CD8-positive, alpha-beta memory T cell (primary cell): Measurements from ENCODE around the gene HEATR5B. TPM values are rescaled to one million over a fixed set of nuclear protein-coding genes. Genes with fewer than 3 reads are reported as not detected.

ENCODE experiments used
- CTCF ChIA-PET: fragments of 350-600 bp; sonication (Branson Sonifier 250); formaldehyde crosslinking; loops from one replicate; lab custom pipeline; 2021; ENCODE audit warnings: antibody characterized with exemption; lab: Charles Lee
- POLR2A ChIA-PET: fragments of 350-600 bp; sonication (Branson Sonifier 250); formaldehyde crosslinking; loops from one replicate; lab custom pipeline; 2021; ENCODE audit warnings: antibody characterized with exemption; lab: Charles Lee
- DNase-seq, 5 donors: peaks; one replicate each; pipeline versions ENCODE4 v3.0.0 to v3.0.0-alpha.2; 2020 to 2022; ENCODE audit warnings: mixed read lengths in 1 of 5
- H3K27ac ChIP-seq: one replicate; pipeline ENCODE4 v1.7.0; 2013; ENCODE audit warnings: low read depth, mild to moderate bottlenecking, low read length, moderate library complexity
- H3K27me3 ChIP-seq: 2 replicates; pipeline ENCODE4 v1.7.0; 2013; ENCODE audit warnings: low read length, mild to moderate bottlenecking; ENCODE audit not compliant: insufficient read depth, poor library complexity, severe bottlenecking
- H3K36me3 ChIP-seq: 2 replicates; pipeline ENCODE4 v1.7.0; 2013; ENCODE audit warnings: mild to moderate bottlenecking, low read length, moderate library complexity; ENCODE audit not compliant: insufficient read depth
- H3K4me1 ChIP-seq: 2 replicates; pipeline ENCODE4 v1.7.0; 2013; ENCODE audit warnings: mild to moderate bottlenecking, low read length, moderate library complexity; ENCODE audit not compliant: insufficient read depth
- H3K4me3 ChIP-seq: 2 replicates; pipeline ENCODE4 v1.7.0; 2013; ENCODE audit warnings: mild to moderate bottlenecking, low read length
- H3K9me3 ChIP-seq: 2 replicates; pipeline ENCODE4 v1.7.0; 2013; ENCODE audit warnings: mild to moderate bottlenecking, low read length
- H3K27ac Mint-ChIP-seq, 8 donors: one replicate each; pipeline ENCODE4 v1.8.0; 2020 to 2021; ENCODE audit warnings: mixed read lengths in 8 of 8, mild to moderate bottlenecking in 6 of 8, inconsistent platforms in 3 of 8, moderate library complexity in 3 of 8
- H3K27me3 Mint-ChIP-seq, 2 donors: one replicate each; pipeline ENCODE4 v1.8.0; 2020 to 2021; ENCODE audit warnings: mixed read lengths in 2 of 2, mild to moderate bottlenecking in 1 of 2, moderate library complexity in 1 of 2
- H3K36me3 Mint-ChIP-seq, 3 donors: one replicate each; pipeline ENCODE4 v1.8.0; 2020 to 2021; ENCODE audit warnings: mixed read lengths in 3 of 3, inconsistent platforms in 1 of 3, mild to moderate bottlenecking in 1 of 3
- H3K4me1 Mint-ChIP-seq, 3 donors: one replicate each; pipeline ENCODE4 v1.8.0; 2020 to 2021; ENCODE audit warnings: mixed read lengths in 3 of 3, inconsistent platforms in 1 of 3, mild to moderate bottlenecking in 1 of 3
- H3K4me3 Mint-ChIP-seq, 7 donors: one replicate each; pipeline ENCODE4 v1.8.0; 2020 to 2021; ENCODE audit warnings: mixed read lengths in 7 of 7, mild to moderate bottlenecking in 6 of 7, moderate library complexity in 4 of 7, inconsistent platforms in 2 of 7
- H3K9me3 Mint-ChIP-seq, 5 donors: one replicate each; pipeline ENCODE4 v1.8.0; 2020 to 2022; ENCODE audit warnings: mixed read lengths in 5 of 5, mild to moderate bottlenecking in 3 of 5, moderate library complexity in 2 of 5, inconsistent platforms in 1 of 5
- polyA plus RNA-seq: library from polyadenylated mRNA; unstranded; fragments of 300-500 nt; fragmentation: Illumina TruSeq; gene quantifications from one replicate; pipeline ENCODE4 v1.2.3, GENCODE V29; 2021
- total RNA-seq, 2 experiments: library from RNA; stranded (reverse); gene quantifications; one replicate each; pipeline ENCODE4 v1.2.3, GENCODE V29; 2021

Gene HEATR5B
- total and polyA plus RNA-seq, 3 experiments from 2014 or later, result 11.4 to 20.0 (median 18.2) TPM

DNA sequence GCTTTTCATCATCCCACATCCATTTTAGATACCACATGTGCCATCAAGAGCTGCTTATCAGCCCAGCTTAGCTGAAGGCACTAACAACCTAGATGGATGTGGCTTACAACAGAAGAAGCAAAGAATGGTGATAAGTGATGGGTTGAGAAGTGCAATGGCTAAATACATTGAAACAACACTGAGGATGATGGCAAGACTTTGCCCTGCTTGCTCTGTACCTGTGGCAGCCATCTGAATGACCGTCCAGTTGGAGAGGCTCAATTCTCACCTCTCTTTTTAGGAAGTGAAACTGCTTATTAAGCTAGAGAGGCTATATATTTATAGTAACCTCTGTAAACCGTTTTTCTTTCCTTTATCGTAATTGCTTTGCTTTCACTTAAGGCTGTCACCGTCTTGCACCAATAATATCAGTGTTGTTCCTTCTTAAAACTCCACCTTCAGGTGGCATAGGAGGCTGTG, 5.9 kb upstream of the HEATR5B start:
- H3K36me3 ChIP-seq, result peaks cover 22% of the 10 kb centered on the region
- no peak overlapping the region for H3K4me3 ChIP-seq
- H3K4me1 ChIP-seq, result peaks cover 7% of the 10 kb centered on the region
- Mint-ChIP-seq H3K27me3 (no peaks in the 10 kb centered on the region), H3K4me3 (no peak overlapping the region), H3K9me3 (no peaks in the 10 kb centered on the region), H3K4me1 (peaks cover 15 to 24% (median 18%) of the 10 kb centered on the region in 3 donors), H3K36me3 (peaks cover 0 to 59% (median 12%) of the 10 kb centered on the region in 3 donors), H3K27ac (peak overlapping the region in 1 of 8 donors; percentile 19)
- H3K27me3 ChIP-seq, result no peaks in the 10 kb centered on the region
- DNase-seq, result no peak
- no peak overlapping the region for H3K27ac ChIP-seq
- H3K9me3 ChIP-seq, result no peaks in the 10 kb centered on the region
- ChIA-PET POLR2A (no interaction called here), CTCF (no interaction called here)

- Mint-ChIP-seq H3K4me3 (peak overlapping the region in 1 of 7 donors; percentile 19), H3K27ac (peak overlapping the region in 2 of 8 donors; percentile 9 to 32), H3K36me3 (peaks cover 0 to 35% (median 10%) of the 10 kb centered on the region in 3 donors), H3K4me1 (peaks cover 15 to 29% (median 19%) of the 10 kb centered on the region in 3 donors), H3K9me3 (no peaks in the 10 kb centered on the region), H3K27me3 (no peaks in the 10 kb centered on the region)
- no peak overlapping the region for H3K27ac ChIP-seq
- peaks cover 31% of the 10 kb centered on the region for H3K4me1 ChIP-seq
- DNase-seq, result no peak
- no peaks in the 10 kb centered on the region for H3K9me3 ChIP-seq
- peaks cover 8% of the 10 kb centered on the region for H3K36me3 ChIP-seq
- CTCF ChIA-PET, result no interaction called here
- no peak overlapping the region for H3K4me3 ChIP-seq
- POLR2A ChIA-PET, result no interaction called here
- H3K27me3 ChIP-seq, result no peaks in the 10 kb centered on the region
Measured at GRCh38 chr2:37085731-37086147, 1.6 kb upstream of the HEATR5B start.

GRCh38 chr2:37084797-37085196, 625 bp upstream of the HEATR5B start:
- DNase-seq, result no peak
- ChIA-PET POLR2A (interaction anchor here (0.6 to 1.2 kb wide), 2 partner anchors 27 to 118 kb away, joined by 3 to 5 read pairs; partner anchors contain the start of gene STRN), CTCF (interaction anchor here (1.5 kb wide), 1 partner anchor 793 kb away, joined by 3 read pairs; no protein-coding TSS in a partner anchor)
- H3K9me3 ChIP-seq, result no peaks in the 10 kb centered on the region
- no peak overlapping the region for H3K27ac Mint-ChIP-seq
- peaks cover 15 to 38% (median 19%) of the 10 kb centered on the region in 3 donors for H3K4me1 Mint-ChIP-seq
- no peak overlapping the region for H3K4me3 Mint-ChIP-seq
- H3K27ac ChIP-seq, result peak overlapping the region; percentile 78
- peaks cover 41% of the 10 kb centered on the region for H3K4me1 ChIP-seq
- H3K36me3 Mint-ChIP-seq, result peaks cover 0 to 36% (median 10%) of the 10 kb centered on the region in 3 donors
- H3K36me3 ChIP-seq, result peaks cover 3% of the 10 kb centered on the region
- peak overlapping the region; percentile 84 for H3K4me3 ChIP-seq
- H3K27me3 ChIP-seq, result no peaks in the 10 kb centered on the region
- no peaks in the 10 kb centered on the region for H3K9me3 Mint-ChIP-seq
- H3K27me3 Mint-ChIP-seq, result no peaks in the 10 kb centered on the region

- Histone ChIP-seq H3K36me3 (peaks cover 6% of the 10 kb centered on the region), H3K27me3 (no peaks in the 10 kb centered on the region), H3K4me3 (peak overlapping the region; percentile 8), H3K9me3 (no peaks in the 10 kb centered on the region), H3K4me1 (peaks cover 54% of the 10 kb centered on the region), H3K27ac (no peak overlapping the region)
- POLR2A ChIA-PET, result no interaction called here
- Mint-ChIP-seq H3K4me1 (peaks cover 11 to 48% (median 28%) of the 10 kb centered on the region in 3 donors), H3K27me3 (no peaks in the 10 kb centered on the region), H3K27ac (peak overlapping the region in 7 of 8 donors; percentile 15 to 91 (median 80)), H3K36me3 (peaks cover 4 to 49% (median 23%) of the 10 kb centered on the region in 3 donors), H3K4me3 (peak overlapping the region in 6 of 7 donors; percentile 57 to 74 (median 66)), H3K9me3 (no peaks in the 10 kb centered on the region)
- CTCF ChIA-PET, result no interaction called here
- DNase-seq, result peak in 1 of 5 donors; percentile 23
Measured at GRCh38 chr2:37080689-37081088, 3.5 kb downstream of the HEATR5B start.

GRCh38 chr2:37080266-37080665, 3.9 kb downstream of the HEATR5B start:
- Mint-ChIP-seq H3K36me3 (peaks cover 4 to 52% (median 24%) of the 10 kb centered on the region in 3 donors), H3K4me3 (peak overlapping the region in 6 of 7 donors; percentile 57 to 74 (median 66)), H3K27ac (peak overlapping the region in 7 of 8 donors; percentile 15 to 91 (median 80)), H3K27me3 (no peaks in the 10 kb centered on the region), H3K9me3 (no peaks in the 10 kb centered on the region), H3K4me1 (peaks cover 15 to 50% (median 31%) of the 10 kb centered on the region in 3 donors)
- Histone ChIP-seq H3K27me3 (no peaks in the 10 kb centered on the region), H3K27ac (no peak overlapping the region), H3K4me3 (peak overlapping the region; percentile 8), H3K36me3 (peaks cover 6% of the 10 kb centered on the region), H3K9me3 (no peaks in the 10 kb centered on the region), H3K4me1 (peaks cover 50% of the 10 kb centered on the region)
- no peak for DNase-seq
- ChIA-PET CTCF (no interaction called here), POLR2A (no interaction called here)

DNA sequence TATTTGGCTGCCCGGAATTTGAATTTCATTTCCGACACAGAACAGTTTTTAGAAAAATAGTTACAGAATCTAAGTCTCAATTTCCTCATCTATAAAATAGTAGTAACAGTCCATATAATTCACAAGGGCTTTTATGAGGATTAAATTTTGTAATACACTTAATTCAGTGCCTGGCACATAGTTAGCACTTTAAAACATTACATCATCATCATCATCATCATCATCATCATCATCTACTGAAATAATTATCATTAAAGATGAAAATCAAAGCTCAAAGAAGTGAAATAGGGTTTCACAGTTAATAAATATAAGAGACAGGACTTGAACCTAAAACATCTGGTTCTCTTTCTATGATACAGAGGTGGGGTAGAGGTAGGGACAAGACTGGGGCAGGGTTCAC, 13.2 kb downstream of the HEATR5B start:
- Histone ChIP-seq H3K36me3 (peaks cover 28% of the 10 kb centered on the region), H3K9me3 (no peaks in the 10 kb centered on the region), H3K27ac (no peak overlapping the region), H3K4me1 (no peaks in the 10 kb centered on the region), H3K4me3 (no peak overlapping the region), H3K27me3 (no peaks in the 10 kb centered on the region)
- Mint-ChIP-seq H3K36me3 (peaks cover 24 to 74% (median 36%) of the 10 kb centered on the region in 3 donors), H3K4me3 (no peak overlapping the region), H3K4me1 (peaks cover 25 to 41% (median 29%) of the 10 kb centered on the region in 3 donors), H3K27ac (no peak overlapping the region), H3K9me3 (no peaks in the 10 kb centered on the region), H3K27me3 (no peaks in the 10 kb centered on the region)
- DNase-seq, result no peak
- POLR2A ChIA-PET, result no interaction called here
- CTCF ChIA-PET, result no interaction called here

DNA sequence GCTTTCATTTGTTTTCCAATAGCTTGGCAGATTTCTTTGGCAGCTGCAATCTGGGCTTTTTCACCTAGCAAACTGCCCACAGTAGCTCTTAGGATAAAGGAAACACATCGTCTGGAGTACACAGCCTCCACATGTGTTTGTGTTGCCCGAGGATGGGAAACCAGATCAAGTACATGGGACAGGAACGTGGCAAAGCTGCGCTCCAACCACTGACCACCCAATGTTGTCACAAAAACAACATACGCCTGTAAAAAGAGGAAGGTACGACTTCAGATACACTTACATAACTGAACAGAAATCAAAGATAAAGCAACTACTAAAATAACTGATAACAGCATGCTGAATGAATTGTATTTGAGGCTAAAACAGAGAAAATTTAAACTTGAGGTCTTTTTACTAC, 15.5 kb downstream of the HEATR5B start:
- DNase-seq, result no peak
- no peak overlapping the region for H3K4me3 ChIP-seq
- H3K27me3 ChIP-seq, result no peaks in the 10 kb centered on the region
- peaks cover 42% of the 10 kb centered on the region for H3K36me3 ChIP-seq
- Mint-ChIP-seq H3K27me3 (no peaks in the 10 kb centered on the region), H3K27ac (peak overlapping the region in 1 of 8 donors; percentile 27), H3K4me3 (no peak overlapping the region), H3K36me3 (peaks cover 15 to 79% (median 30%) of the 10 kb centered on the region in 3 donors), H3K9me3 (no peaks in the 10 kb centered on the region), H3K4me1 (peaks cover 14 to 24% (median 16%) of the 10 kb centered on the region in 3 donors)
- H3K9me3 ChIP-seq, result no peaks in the 10 kb centered on the region
- ChIA-PET CTCF (no interaction called here), POLR2A (no interaction called here)
- no peak overlapping the region for H3K27ac ChIP-seq
- no peaks in the 10 kb centered on the region for H3K4me1 ChIP-seq

GRCh38 chr2:37061776-37062175, 22.4 kb downstream of the HEATR5B start:
- Histone ChIP-seq H3K27ac (no peak overlapping the region), H3K4me1 (no peaks in the 10 kb centered on the region), H3K9me3 (no peaks in the 10 kb centered on the region), H3K27me3 (no peaks in the 10 kb centered on the region), H3K36me3 (peaks cover 42% of the 10 kb centered on the region), H3K4me3 (no peak overlapping the region)
- POLR2A ChIA-PET, result no interaction called here
- Mint-ChIP-seq H3K27me3 (no peaks in the 10 kb centered on the region), H3K9me3 (no peaks in the 10 kb centered on the region), H3K4me1 (peaks cover 0 to 11% (median 2%) of the 10 kb centered on the region in 3 donors), H3K36me3 (peaks cover 3 to 80% (median 18%) of the 10 kb centered on the region in 3 donors), H3K4me3 (no peak overlapping the region), H3K27ac (no peak overlapping the region)
- no peak for DNase-seq
- CTCF ChIA-PET, result no interaction called here
